NCI-H1436 treated with DMSO at 0.1 percent for 48 hours (cell line): ENCODE results near the gene FLNB.
"Not testable (repeated sequence)": the region's sequence is repeated elsewhere in the genome, so short reads cannot be mapped to it uniquely, and the experiment has no call there.

Source experiments
- DNase-seq: peaks from one replicate; lab custom pipeline; 2025; lab: John Stamatoyannopoulos, UW

The FLNB gene

DNA sequence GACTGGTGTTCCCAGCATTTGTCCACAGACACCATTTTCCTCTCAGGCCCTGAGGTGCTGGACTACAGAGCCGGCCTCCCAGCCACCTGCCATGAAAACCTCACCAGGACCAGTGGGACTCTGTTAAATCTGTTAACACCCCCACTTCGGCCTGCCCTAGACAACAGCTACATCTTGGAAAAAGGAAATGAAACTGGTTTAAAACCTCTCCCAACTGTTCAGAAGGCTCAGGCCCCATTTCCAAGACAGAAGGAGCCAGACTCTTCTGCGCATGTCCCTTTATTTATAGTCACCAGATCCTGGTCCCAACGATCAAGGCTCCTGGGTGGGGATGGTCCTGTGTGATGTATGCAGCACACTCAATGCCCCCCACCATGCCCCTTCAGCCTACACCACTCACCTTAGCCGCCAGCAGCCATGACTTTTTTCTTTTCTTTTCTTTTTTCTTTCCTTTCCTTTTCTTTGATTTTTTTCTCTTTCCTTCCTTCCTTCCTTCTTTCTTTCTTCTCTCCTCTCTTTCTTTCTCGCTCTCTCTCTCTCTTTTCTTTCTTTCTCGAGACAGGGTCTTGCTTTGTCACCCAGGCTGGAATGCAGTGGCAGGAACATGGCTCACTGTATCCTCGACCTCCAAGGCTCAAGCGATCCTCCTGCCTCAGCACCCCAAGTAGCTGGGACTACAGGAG is 25.5 kb upstream of the FLNB start:
- DNase-seq = no peak

GRCh38 chr3:57983734-57984518 is 24.3 kb upstream of the FLNB start:
- no peak for DNase-seq

DNA sequence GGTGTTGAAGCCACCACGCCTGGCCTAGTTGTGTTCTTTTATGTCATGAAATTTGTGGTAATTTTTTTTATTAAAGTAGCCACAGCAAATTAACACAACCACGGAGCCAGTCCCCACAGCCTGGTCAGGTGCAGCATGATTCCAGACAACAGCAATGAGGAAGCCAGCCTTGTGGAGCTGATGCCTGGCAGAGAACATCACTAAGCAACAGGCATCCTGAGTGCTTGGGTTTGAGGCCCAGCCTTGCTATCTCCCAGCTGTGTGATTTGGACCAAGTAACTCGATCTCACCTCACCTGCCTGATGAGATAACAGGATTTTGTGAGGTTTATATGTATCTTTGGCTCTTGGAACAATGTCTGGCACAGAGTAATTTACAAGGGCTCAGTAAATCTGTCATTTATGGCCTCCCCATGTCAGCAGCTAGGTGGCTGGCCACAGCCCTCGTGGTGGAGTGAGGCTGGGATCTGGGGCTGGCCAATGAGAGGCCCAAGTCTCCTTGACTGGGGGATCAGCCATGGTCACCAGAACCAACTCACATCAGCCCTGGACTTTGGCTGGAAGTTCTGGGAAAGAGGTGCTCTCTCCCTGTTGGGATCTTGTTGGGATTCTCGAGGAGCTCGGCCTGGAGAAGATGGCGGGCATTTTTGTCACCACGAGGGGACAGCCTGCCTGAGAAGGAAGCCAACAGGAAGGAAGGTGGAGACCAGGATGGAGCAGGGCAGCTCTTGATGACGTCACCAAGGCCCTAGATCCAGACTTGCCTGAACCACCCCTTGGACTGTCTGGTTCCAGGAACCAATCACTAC is 22.8 kb upstream of the FLNB start:
- no peak for DNase-seq

- no peak for DNase-seq
These were observed 22.3 kb upstream of the FLNB start for GRCh38 chr3:57985984-57986246.

DNA sequence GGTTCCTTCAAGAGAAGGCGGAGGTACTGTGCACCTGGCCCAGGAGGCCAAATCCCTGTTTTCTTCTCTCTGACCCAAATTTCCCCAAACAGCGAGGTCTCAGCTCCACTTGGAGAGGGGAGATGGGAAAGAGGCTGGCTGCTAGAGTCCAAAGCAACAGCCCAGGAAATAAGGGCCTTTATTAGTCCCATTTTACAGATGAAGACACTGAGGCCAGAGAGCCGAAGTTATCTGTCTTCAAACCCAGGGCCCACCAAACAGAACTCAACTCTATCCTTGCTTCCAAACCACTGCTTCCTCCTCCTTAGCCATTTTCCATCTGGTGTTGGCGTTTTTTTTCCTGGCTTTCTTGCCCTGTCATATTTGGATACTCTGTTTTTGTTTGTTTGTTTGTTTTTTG is 22.0 kb upstream of the FLNB start:
- DNase-seq = no peak

GRCh38 chr3:57989198-57989597 is 19.0 kb upstream of the FLNB start:
- not testable (repeated sequence) for DNase-seq

GRCh38 chr3:57989646-57990045 is 18.6 kb upstream of the FLNB start:
- no peak for DNase-seq

GRCh38 chr3:57992452-57993213 is 15.6 kb upstream of the FLNB start:
- no peak for DNase-seq

GRCh38 chr3:57998366-57999283 is 9.6 kb upstream of the FLNB start:
- DNase-seq = no peak

GRCh38 chr3:57999417-58000115 is 8.7 kb upstream of the FLNB start:
- no peak for DNase-seq

GRCh38 chr3:58000306-58001085 is 7.7 kb upstream of the FLNB start:
- DNase-seq = no peak

DNA sequence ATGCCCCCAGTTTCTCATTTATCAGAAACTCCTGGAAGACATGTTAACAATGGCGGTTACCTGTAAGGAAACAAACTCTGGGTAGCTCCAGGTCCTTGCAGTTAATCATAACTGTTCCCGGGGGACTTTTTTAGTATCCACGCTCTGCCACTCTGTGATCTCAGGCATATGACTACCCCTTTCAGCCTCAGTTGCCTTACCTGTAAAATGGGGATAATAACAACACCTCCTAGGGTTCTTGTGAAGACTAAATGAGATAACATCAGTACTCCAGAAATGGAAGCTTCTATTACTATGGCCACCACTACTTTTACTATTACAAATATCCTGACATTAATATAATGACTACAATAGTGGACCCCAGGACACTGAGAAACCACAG is 7.1 kb upstream of the FLNB start:
- DNase-seq = no peak

DNA sequence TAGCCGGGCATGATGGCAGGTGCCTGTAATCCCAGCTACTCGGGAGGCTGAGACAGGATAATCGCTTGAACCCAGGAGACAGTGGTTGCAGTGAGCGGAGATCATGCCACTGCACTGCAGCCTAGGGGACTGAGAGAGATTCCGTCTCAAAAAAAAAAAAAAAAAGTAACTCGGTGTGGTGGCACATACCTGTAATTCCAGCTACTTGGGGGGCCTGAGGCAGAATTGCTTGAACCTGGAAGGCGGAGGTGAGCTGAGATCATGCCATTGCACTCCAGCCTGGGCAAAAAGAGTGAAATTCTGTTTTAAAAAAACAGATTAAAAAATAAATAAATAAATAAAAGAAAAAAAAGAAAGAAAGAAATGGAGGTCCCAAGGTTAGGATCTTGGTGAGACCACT is 6.2 kb upstream of the FLNB start:
- no peak for DNase-seq

DNA sequence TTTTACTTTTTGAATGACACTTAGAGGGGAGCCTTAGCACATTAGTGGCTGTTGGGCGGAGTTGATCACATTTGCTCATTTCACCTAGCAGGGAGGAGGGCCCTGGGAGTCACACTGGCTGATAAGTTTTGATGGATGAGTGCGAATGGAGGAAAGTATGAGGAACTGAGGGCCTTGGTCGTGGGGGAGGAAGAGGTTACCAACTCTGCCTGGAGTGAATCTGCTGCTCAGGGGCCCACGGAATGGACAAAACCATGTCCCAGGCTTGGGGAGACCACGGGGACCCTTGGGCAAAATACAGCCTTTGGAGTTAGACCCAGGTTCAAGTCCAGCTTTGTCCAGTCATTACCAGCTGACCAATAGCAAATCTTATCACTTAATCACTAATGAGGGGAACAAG is 5.1 kb upstream of the FLNB start:
- no peak for DNase-seq

- DNase-seq = no peak
These were observed 3.2 kb upstream of the FLNB start for GRCh38 chr3:58004973-58005372.

- DNase-seq = no peak
These were observed 2.6 kb upstream of the FLNB start for GRCh38 chr3:58005669-58006068.

DNA sequence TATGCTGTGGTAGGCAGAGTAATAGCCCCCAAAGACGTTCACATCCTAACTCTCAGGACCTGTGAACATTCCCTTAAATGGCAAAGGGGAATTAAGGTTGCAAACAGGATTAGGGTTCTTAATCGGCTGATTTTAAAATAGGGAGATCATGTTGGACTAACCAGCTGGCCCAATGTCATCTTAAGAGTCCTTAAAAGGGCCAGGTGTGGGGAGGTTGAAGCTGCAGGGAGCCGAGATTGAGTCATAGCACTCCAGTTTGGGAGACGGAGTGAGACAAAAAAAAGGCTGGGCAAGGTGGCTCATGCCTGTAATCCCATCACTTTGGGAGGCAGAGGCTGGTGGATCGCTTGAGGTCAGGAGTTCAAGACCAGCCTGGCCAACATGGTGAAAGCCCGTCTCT is 1.6 kb upstream of the FLNB start:
- no peak for DNase-seq

DNA sequence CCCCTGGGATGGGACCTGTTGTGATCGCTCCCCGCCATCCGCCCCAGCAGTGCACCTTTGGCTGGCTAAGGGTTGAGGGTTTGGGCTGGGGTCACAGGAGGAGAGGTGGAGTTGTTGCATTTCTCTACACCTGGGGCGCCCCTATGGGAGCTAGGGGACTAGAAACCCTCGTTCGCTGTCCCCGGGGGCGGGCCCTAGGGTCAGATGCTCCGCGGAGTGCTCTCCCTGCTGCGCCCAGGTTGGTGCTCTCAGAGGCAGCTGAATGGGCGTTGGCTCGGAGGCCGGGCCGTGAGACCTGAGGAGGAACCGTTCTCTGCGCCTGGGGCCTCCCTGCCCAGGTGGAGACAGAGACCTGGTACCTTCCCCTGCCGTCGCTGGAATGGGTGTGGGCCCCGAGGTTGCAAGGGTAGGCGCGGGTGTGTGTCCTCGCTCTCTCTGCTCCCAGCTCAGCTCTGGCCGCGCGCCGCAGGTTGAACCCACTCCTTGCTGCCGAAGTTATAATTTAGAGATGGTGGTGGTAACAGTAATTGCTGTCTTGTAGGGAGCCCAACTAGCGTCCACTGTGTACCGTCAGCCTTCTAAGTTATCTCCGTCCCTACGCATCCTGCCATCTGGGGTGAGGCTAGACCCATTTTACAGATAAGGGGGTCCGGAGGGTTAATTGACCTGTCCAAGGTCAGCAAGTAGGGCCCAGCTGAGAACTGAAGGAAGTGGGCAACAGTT is 965 bp downstream of the FLNB start:
- DNase-seq = no peak
